SK-N-MC (cell line): ENCODE data around the gene MPP1.

Source experiments
- EZH2 ChIP-seq: fragments of 200-600 bp; sonication (generic); IDR thresholded peaks from one replicate; pipeline ENCODE4 v1.6.1; 2017; ENCODE audit warnings: antibody characterized with exemption
- POLR2AphosphoS5 ChIP-seq: IDR thresholded peaks from 2 replicates; pipeline ENCODE4 v1.6.1; 2012; ENCODE audit warnings: mild to moderate bottlenecking, low read depth, low read length, borderline replicate concordance

- TF ChIP-seq POLR2AphosphoS5 (no peak), EZH2 (no peak)
Observed at GRCh38 chrX:154833746-154834274, 28.5 kb upstream of the MPP1 start.
